C4-2B (cell line): ENCODE data around the gene SF3B1.

Experiments
- CTCF ChIP-seq: fragments of 450-650 bp; conservative IDR thresholded peaks from 2 replicates; pipeline ENCODE4 v1.5.1; 2017; ENCODE audit warnings: mild to moderate bottlenecking
- ZFX ChIP-seq: fragments of 450-650 bp; IDR thresholded peaks from 2 replicates; pipeline ENCODE4 v1.6.1; 2017

- TF ChIP-seq CTCF (no peak; the same call in 1 of the 2 replicates), ZFX (peak; percentile 18; the same call in 1 of the 2 replicates)
Measured at GRCh38 chr2:197453123-197453913, 18.5 kb upstream of the SF3B1 start, which contains the start of gene COQ10B.
